Measurements from ENCODE around the gene GNAO1.

Gene GNAO1

GRCh38 chr16:56316545-56316944 lies 125.3 kb downstream of the GNAO1 start:
- DNase-seq, result no peak

DNA sequence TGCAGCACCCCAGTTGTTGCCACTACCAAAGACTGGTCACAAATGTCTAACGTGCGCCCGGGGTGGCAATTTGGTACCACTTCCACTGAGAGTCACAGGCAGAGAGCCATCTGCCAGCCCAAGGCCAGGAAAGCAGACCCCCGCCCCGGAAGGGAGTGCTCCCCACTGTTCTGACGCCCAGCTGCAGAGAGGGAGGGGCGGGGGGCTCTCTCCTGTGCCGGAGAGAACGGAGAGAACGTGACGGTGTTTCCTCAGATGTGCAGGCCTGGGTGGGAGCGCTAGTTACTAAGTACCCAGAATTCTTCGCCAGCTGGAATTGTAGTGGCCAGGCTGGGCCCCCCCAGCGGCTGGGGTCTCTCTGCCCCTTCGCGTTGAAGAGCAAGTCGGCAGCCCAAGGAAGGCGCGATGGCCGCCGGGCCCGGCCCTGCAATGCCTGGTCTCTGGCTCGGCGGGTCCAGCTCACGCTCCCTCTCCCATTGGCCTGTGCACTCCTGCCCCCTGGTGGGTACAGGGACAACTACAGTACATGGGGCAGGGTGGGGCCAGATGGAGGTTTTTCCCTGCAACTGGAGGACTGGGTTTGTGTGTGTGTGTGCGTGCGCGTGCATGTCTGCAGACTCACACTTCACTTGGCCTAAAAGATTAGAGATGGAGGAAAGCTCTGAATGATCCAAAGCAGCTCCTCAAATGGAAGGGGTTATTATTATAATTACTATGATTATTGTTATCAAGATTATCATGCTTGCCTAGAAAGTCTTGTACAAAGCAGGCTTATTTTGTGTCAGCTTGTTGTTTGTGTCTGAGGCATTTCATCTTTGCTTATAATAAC lies 126.9 kb downstream of the GNAO1 start:
- DNase-seq, result no peak

DNA sequence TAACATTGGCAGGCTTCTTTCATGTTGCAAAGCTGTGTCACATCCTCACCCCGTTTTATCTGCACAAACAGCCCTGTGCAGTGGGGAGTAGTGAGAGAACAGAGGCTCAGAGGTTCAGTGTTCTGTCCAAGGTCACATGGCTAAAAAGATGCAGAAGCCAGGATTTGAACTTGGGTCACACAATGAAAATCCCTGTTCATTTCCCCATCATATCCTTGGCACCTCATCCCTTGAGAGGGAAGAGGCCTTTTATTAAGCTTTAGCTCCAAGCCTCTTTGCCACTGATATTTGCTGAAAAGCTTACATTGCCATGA lies 127.5 kb downstream of the GNAO1 start:
- no peak for DNase-seq

GRCh38 chr16:56319376-56319775 lies 128.1 kb downstream of the GNAO1 start:
- no peak for DNase-seq

DNA sequence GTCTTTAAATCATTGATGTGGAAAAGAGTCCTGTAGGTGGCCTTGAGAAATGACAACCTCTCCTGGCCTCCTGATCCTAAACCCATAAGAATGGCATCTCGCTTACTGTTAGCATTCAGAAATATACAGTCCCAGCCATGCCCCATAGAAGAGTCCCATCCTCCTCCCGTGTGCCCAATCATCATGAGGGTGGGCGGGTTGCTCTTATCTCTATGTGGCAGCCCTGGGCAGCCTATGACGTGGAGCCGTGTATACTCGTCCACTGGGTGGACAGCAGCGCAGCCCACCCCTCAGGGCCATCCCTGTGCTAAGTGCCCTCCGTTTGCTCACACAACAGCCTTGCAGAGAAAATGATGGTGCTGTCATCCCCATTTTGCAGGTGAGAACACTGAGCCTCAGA lies 128.8 kb downstream of the GNAO1 start:
- DNase-seq, result no peak

- no peak for DNase-seq
These were observed 129.7 kb downstream of the GNAO1 start for GRCh38 chr16:56320811-56321558.

- DNase-seq, result no peak
These were observed 130.3 kb downstream of the GNAO1 start for GRCh38 chr16:56321571-56321970.

- DNase-seq, result no peak
These were observed 133.1 kb downstream of the GNAO1 start for GRCh38 chr16:56324406-56324805.

GRCh38 chr16:56325956-56326355 lies 134.7 kb downstream of the GNAO1 start:
- DNase-seq, result no peak

GRCh38 chr16:56327071-56327928 lies 136.0 kb downstream of the GNAO1 start:
- no peak for DNase-seq

DNA sequence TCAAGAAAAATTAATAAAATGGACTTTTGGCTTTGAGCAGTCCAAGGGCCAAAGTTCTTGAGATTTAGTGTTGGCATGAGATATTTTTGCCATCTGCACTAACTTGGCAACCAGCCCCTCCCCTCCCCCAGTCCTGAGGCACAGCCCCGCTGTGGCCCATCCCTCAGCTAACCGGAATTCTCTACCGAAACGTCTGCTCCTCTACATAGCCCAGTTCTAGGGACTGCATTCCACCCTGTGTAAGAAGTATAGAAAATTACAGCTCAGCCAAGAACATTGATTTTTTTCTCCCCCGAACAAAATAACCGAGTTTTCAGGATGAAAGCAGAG lies 136.6 kb downstream of the GNAO1 start:
- DNase-seq, result no peak

- no peak for DNase-seq
These were observed 137.2 kb downstream of the GNAO1 start for GRCh38 chr16:56328276-56329022.

DNA sequence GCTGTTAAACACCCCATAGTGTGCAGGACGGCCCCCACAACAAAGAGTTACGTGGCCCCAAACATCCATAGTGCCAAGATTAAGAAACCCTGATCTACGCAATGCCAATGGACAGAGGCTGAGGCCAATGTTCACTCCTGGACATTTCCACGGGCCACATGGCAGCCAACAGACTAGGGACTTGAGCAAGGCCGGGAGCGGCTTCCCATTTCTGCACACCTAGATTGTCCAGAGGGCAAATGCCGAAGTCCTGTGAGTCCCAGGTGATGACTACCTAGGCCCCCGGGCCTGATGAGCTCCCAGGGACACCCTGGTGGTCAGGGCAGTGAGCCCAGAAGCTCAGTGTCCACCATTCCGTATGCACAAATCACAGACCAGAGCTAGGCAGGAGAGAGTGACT lies 138.6 kb downstream of the GNAO1 start:
- no peak for DNase-seq

- no peak for DNase-seq
These were observed 139.2 kb downstream of the GNAO1 start for GRCh38 chr16:56330476-56330875.

- no peak for DNase-seq
These were observed 140.1 kb downstream of the GNAO1 start for GRCh38 chr16:56331399-56331798.

- DNase-seq, result no peak
These were observed 140.6 kb downstream of the GNAO1 start for GRCh38 chr16:56331915-56332314.

DNA sequence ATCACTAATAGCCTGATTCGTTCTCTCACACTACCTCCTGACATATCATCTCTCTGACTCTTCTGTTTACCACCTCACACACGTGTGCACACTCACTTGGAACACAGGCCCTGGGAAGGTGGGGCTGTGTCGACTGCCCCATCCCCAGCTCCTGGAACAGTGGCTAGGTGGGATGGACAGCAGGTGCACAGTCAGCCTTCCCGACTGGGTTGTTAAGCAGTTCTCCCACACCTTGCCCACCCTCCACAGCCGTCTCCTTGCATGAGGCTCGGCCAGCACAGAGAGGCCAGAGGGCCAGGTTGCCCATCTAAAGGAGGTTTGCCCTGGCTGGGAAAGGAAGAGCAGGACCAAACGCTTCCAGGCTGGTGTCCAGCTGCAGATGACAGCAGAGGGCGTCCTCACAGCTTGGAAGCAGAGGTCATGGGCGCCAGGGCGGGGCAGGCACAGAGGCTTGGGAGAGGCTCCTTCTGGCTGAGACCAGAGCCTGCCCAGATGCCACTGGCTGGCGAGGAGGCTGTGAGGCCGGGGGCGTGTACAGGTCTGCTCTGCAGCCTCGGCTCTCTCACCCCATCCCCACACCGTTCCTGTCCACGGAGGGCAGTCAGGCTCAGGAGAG lies 141.3 kb downstream of the GNAO1 start:
- no peak for DNase-seq

- DNase-seq, result no peak
These were observed 143.5 kb downstream of the GNAO1 start for GRCh38 chr16:56334761-56335160.

DNA sequence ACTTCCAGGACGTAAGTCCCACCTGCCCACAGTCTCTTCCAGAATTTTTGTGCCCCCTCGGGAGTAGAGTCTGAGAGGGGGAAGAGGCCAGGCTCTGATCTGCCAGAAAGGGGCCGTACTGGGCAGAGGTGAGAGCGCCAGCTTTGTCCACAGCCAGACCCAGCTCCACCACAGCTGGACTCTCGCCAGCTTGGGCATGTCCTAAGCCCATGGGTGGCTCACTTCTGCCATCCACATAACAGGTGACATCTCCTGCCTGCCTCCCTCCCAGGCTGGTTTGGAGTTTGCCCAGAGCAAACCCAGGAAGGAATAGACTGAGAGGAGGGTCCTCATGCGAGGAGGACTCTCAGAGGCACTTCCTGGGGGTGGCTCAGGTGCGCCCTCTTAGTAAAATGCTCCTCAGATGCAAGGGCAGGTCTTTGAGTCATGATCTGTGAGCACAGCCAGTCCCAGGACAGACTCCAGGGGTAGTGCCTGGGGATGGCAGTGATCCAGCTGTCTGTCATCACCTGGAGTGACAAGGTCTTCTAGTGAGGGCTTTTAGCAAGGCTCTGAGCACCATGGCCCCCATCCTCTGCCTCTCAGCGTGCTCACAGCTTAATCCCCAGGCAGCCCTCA lies 144.9 kb downstream of the GNAO1 start:
- DNase-seq, result no peak

- DNase-seq, result no peak
These were observed 145.4 kb downstream of the GNAO1 start for GRCh38 chr16:56336711-56337110.

GRCh38 chr16:56337131-56337857 lies 146.0 kb downstream of the GNAO1 start:
- no peak for DNase-seq
